DMS 273 (cell line): ENCODE results near the gene TBC1D22A.

Source experiments
- DNase-seq: peaks from one replicate; lab custom pipeline; 2025; ENCODE audit not compliant: unreplicated experiment; lab: John Stamatoyannopoulos, UW

The TBC1D22A gene

DNA sequence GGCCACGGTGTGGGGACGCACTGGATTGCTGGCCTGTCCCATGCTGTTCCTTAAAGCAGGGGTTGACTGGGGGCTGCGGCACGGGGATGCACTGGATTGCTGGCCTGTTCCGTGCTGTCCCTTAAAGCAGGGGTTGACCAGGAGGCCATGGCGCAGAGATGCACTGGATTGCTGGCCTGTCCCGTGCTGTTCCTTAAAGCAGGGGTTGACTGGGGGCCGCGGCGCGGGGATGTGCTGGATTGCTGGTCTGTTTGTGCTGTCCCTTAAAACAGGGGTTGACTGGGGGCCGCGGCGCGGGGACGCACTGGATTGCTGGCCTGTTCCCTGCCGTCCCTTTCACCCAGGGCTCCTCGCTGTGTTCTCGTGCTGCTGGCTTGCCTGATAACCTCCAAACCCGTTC is 383.4 kb downstream of the TBC1D22A start:
- DNase-seq = no peak

DNA sequence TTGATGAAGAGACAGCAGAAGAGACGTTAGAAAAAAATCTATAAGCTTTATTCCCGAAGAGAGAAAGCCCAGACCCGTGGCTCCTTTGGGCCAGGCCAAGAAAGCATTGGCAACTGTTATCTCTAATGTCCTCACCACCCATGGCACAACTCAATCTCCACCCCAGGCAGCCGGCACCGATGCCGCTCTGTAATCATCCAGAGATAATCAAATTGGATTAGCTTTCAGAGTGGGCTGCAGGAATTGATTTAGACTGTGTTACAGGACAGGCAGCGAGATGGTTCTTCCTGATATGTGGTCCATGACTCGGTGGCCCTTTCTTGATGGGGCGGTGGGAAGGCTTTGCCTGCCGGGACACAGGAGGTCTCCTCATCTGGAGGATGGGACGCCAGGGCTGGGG is 383.9 kb downstream of the TBC1D22A start:
- no peak for DNase-seq

- no peak for DNase-seq
These were observed 384.5 kb downstream of the TBC1D22A start for GRCh38 chr22:47146941-47147340.

DNA sequence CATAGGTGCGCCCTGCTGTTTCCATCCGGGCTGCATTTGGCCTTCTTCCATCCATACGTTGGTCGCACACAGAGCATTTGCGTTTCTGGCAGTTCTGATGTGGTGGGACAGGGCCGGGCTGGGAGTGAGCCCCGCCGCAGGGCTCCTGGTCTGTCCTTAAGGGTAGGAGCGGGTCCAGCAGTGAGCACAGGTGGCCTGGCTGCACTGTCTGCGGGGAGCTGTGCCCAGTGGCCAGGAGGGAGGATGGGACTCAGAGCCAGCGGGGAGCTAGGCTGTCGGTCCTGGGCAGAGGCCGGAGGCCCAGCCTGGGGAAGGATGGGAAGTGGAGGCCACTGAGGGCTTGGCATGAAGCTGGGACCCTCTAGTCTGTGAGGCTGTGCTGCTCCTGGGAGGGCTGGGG is 385.1 kb downstream of the TBC1D22A start:
- no peak for DNase-seq

DNA sequence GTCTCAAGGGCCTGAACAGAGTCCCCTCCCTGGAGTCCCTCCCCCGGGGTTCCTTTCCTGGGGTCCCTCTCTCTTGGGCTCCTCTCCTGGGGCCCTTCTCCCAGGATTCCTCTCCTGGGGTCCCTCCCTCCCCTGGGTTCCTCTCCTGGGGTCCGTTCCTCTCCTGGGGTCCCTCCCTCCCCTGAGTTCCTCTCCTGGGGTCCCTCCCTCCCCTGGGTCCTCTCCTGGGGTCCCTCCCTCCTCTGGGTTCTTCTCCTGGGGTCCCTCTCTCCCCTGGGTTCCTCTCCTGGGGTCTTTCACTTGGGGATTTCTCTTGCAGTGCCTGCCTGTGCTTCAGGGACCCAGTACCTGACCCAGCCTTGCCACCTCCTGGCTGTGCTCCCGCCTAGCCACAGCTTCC is 386.1 kb downstream of the TBC1D22A start:
- DNase-seq = no peak

DNA sequence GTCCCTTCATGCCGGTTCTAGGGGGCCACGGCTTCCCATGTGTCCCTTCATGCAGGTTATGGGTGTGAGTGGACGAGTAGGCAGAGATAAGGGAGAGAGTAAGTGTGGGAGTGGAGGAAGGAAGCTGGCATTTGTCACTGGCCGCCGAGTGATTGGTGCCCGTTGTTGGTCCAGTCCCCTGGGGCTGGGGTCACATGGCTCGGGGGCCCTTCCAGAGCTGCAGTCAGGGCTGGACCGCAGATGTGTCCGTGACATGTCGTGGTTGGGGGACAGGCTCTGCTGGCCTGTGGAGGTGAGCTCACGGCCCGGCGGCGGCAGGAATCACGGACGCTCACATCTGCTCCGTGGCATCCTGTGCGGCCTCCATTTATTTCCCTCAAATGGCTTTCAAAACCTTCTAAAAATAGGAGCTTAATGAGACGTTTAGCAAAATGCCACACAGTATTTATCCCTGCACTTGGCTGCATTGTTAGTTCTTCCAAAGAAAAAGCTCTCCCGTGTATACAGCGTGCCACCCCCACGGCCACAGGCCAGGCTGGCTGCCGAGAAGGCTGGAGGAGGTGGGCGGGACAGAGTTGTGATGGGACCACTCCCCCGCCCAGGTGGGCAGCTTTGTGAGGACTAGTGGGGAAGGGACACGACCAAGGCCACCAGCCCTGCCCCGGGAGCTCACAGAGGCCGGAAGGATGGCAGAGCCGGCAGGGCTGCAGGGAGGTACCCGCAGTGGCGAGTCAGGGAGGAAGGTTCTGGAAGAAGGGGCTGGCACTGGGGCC is 386.7 kb downstream of the TBC1D22A start:
- DNase-seq = no peak

- DNase-seq = no peak
These were observed 387.5 kb downstream of the TBC1D22A start for GRCh38 chr22:47149976-47150375.

DNA sequence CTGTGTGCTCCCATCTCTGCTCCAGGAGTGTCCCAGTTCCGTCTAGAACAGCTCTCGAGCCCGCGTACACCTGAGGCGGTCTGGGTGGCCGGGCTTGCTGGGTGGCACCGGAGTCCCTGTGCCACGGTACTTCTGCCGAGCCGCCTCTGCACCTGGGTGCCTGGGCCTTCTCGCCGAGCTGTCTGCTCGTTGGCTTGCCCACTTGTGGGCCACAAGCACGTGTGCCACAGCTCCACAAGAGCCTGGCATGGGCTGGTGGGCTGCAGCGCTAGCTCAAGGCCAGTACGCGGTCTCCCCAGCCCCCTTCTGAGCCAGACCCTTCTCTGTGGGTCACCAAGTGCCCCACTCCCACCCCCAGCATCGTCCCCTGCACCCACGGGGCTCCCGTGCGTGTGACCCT is 388.0 kb downstream of the TBC1D22A start:
- no peak for DNase-seq

DNA sequence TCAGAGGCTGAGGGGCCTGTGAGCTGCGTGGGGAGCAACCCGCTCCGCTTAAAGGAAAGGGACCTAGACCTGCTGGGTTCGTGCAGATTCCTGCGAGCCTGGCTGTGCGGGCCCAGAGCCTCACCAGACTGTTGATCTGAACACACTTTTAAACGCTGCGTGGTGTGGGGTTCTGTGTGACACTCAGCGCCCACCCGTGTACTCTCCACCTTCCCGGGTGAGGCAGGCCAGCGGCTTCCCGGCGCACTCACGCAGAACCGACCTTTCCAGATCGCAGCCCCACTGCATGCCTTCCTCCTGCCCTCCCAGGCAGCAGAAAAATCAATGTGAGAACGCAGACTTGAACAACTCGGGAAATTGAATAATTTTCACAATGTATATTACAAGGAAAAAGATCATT is 388.6 kb downstream of the TBC1D22A start:
- DNase-seq = no peak

DNA sequence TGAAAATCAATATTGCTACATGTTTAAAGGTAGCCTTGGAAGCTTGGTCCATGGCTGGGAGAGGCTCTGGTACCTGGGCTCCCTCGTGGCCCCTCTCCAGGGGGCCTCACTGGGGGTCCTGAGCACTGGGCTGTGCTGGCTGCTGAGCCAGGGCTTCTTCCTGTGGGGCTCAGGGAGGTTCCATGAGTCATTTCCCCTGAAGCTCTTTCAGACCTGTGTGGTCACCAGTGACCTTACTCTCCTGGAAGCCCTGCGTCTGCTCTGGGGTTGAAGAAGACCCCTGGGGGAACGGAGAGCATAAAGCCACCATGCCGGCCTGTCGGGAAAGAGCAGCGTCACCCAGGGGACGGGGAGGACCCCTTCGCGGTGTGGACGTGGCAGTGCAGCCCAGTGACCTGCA is 389.0 kb downstream of the TBC1D22A start:
- DNase-seq = no peak

DNA sequence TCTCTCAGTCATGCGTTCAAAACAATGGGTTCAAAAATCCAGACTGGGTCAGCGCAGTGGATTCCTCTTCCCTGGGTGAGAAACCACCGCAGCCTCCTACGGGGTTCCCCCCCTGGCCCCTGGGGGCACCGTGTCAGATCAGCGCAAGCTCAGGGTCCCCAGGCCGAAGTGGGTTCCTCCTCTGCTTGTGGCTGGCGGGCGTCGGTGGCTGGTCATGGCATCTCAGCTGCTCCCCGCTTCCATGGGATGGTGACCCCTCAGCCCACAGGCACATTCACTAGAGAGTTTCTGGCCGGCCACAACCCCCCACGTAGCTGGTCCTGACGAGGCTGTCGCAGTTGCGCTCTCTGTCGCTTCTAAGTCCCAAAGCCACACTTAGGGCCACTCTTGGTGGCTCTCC is 389.8 kb downstream of the TBC1D22A start:
- DNase-seq = no peak

- no peak for DNase-seq
These were observed 390.5 kb downstream of the TBC1D22A start for GRCh38 chr22:47152938-47153337.

DNA sequence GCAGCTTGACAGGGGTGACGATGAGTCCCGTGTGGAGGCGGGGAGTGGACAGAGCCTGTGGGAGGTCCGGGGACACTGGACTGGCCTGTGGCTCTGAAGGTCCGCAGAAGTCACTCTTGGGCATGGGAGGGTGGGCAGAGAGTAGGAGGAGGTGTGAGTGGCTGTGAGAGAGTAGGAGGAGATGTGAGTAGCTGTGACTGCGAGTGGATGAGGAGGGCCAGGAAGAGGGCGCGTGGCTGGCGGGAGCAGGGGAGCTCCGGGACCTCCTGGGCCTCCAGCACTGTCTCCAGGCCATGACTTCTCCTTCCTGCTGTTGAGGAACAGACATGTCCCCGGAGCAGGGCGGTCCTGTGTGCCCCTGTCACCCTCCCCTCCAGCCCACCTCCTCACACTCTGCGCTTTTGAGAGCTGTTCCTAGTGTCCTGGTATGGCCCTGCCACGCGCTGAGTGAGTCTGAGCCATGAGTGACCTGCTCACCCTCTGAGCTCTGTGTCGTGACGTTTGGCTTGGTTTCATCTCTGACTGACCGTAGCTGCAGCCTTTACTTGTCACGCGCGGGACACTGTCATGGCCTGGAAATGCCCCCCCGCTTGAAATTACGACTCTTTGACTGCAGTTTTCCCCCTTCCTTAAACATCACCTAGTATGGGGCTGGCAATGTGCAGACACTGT is 391.5 kb downstream of the TBC1D22A start:
- no peak for DNase-seq

DNA sequence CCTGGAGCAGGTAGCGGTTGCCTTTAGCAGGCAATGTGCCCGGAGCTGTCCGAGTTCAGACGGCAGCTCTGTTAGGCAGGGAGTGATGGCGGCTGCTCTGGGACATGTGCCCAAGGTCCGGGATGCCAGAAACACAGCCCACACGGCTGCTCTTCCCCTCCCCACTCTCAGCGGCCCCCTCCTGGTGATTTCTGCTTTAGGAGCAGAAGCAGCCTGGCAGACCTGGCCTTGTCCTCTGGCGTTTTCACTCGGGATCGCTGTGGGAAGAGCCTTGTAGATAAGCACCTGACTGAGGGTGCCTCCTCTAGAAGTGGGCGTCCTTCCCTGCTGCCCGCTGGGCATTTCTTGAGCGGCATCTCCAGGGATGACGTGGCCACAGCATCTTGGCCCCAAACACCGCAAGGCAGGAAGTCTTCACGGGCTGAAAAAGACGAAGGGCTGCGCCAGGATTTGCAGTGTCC is 392.2 kb downstream of the TBC1D22A start:
- DNase-seq = peak; percentile 65

DNA sequence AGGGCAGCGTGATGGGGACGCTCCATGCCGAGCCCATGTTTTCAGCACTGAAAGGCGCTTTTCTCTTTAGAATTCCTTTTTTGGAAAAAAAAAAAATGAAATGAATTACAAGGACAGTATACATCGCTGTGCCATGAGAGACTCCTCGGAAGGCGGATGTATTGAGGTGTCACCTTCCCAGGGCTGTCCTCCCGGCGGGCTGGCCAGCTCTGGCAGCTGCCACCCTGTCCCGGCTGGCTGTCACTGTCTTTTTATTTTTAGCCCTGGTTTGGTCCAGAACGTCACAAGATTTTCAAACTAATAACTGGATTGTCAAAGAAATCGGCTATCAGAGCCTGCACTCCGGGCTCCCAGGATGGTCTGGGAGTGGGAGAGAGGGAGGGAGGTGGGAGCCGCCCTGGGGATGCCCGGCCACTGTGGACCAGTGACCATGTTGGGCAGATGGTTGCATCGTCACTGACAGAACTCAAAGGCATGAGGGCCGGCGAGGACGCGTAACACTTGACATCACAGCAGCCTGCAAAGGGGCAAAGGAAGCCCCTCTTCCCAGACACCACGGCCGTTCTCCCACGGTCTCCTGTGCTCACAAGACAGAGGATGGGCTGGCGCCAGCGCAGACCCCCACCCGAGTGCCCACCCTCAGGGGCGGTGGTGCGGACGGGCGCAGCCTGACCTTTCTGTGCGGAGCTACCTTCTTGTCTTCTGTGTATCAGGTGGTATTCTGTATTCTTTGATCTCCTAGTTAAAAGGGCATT is 392.9 kb downstream of the TBC1D22A start:
- no peak for DNase-seq

DNA sequence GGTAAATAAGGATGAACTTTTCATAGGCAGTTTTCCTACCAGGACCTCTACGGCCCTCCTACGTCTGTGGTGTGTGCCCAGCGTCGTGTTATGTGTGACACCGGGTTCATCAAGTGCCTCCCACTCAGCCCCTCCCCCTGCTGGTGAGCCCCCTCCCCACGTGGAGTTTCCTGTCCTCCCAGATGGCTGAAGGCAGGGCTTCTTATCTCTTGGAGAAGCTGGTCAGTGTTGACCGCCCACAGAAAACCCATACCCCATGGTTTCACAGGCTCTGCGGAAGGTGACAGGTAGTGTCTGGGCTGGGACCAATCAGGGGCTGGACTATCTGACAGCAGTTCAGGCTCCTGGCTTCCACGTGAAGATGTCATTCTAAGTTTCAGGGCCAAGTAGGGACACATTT is 393.5 kb downstream of the TBC1D22A start:
- no peak for DNase-seq

- no peak for DNase-seq
These were observed 394.1 kb downstream of the TBC1D22A start for GRCh38 chr22:47156352-47157092.

GRCh38 chr22:47157093-47157420 is 394.6 kb downstream of the TBC1D22A start:
- no peak for DNase-seq

DNA sequence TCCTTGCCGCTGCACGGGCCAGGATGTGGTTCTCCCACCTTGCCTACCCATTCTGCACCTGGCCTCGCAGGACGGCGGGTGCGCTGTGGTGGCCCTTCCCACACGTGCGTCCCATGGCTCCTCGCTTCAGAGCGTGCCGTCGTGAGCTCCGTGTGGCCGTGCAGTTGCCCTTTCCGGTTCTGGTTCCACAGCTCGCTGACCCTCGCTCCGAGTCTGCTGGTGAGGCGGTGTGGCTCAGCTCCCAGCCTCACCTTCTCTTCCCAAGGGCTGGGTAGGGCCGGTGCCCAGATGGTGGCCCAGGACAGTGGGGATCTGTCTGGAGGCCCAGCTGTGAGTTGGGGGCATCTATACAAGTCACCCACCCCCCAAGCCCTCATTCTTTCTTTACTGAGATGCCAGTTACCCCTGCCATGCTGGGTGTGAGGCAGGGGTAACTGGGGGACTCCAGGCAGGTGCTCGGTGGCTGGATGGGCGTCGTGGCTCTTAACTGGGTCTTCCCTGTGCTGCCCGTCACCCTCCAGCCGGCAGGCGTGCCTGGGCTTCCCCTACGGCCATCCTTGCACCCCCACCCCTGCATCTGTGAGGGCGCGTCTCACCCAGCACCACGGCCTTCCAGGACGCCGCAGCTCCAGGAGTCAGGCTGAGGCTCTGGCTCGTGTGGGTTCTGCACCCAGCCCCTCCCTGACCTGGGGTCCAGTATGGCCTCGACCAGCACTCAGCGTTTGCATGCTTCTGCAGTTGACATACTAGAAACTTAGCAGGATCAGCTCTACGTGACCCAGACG is 395.2 kb downstream of the TBC1D22A start:
- DNase-seq = no peak

GRCh38 chr22:47158457-47158856 is 396.0 kb downstream of the TBC1D22A start:
- DNase-seq = no peak

- DNase-seq = no peak
These were observed 397.1 kb downstream of the TBC1D22A start for GRCh38 chr22:47159592-47159991.
